DND-41 (cell line): Measurements from ENCODE around the gene SIT1.

ENCODE experiments used
- EZH2 ChIP-seq: IDR thresholded peaks from 3 replicates; pipeline ENCODE4 v1.6.1; 2012; ENCODE audit warnings: borderline replicate concordance, low read depth, mild to moderate bottlenecking, moderate library complexity, low read length, inconsistent platforms; ENCODE audit not compliant: severe bottlenecking
- TF ChIP-seq, protein P1 (sequence below): IDR thresholded peaks from 2 replicates; pipeline ENCODE4 v1.5.1; 2012; ENCODE audit warnings: borderline replicate concordance, low read length, moderate library complexity, mild to moderate bottlenecking; ENCODE audit not compliant: poor library complexity, severe bottlenecking; ENCODE audit errors: extremely low read depth

DNA sequence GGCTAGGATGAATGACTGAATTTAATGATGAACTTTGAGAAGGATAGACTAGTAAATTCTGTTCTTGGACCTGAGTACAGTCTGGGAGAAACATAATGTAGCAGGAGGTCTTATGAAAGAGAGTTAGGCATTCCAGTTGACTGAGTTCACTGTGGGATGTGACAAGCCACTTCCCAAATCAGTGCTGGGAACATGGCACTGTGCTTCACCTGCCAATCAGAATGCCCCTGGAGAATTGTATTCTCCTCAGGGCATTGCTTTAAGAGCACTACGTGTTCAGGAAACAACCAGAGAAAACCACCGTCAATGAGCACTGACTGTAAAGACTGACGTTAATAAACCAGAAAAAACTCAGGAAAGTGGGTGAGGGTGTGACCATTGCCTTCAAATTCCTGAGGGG lies 8.6 kb upstream of the SIT1 start:
- TF ChIP-seq, protein P1, sequence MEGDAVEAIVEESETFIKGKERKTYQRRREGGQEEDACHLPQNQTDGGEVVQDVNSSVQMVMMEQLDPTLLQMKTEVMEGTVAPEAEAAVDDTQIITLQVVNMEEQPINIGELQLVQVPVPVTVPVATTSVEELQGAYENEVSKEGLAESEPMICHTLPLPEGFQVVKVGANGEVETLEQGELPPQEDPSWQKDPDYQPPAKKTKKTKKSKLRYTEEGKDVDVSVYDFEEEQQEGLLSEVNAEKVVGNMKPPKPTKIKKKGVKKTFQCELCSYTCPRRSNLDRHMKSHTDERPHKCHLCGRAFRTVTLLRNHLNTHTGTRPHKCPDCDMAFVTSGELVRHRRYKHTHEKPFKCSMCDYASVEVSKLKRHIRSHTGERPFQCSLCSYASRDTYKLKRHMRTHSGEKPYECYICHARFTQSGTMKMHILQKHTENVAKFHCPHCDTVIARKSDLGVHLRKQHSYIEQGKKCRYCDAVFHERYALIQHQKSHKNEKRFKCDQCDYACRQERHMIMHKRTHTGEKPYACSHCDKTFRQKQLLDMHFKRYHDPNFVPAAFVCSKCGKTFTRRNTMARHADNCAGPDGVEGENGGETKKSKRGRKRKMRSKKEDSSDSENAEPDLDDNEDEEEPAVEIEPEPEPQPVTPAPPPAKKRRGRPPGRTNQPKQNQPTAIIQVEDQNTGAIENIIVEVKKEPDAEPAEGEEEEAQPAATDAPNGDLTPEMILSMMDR = no peak
- TF ChIP-seq EZH2 = no peak
